HAP-1 (cell line): Measurements from ENCODE around the gene PLA2G4A.

Experiments used
- DNase-seq, 2 experiments: peaks; one replicate each; pipeline ENCODE4 v3.0.0-alpha.2; 2016 to 2020; ENCODE audit warnings: low spot score in 2 of 2
- H3K27me3 ChIP-seq: fragments of 250-450 bp; sonication (Bioruptor Pico); 2 replicates; pipeline ENCODE4 v1.5.1; 2020; ENCODE audit warnings: low read depth, mild to moderate bottlenecking, moderate library complexity
- H3K36me3 ChIP-seq: fragments of 250-450 bp; sonication (Bioruptor Pico); replicated peaks from 2 replicates; pipeline ENCODE4 v1.5.1; 2020; ENCODE audit warnings: mild to moderate bottlenecking
- H3K4me1 ChIP-seq: fragments of 250-450 bp; sonication (Bioruptor Pico); 2 replicates; pipeline ENCODE4 v1.5.1; 2020; ENCODE audit warnings: mild to moderate bottlenecking
- H3K4me3 ChIP-seq: fragments of 250-450 bp; sonication (Bioruptor Pico); 2 replicates; pipeline ENCODE4 v1.5.1; 2020; ENCODE audit warnings: mild to moderate bottlenecking, moderate library complexity
- H3K9me3 ChIP-seq: fragments of 250-450 bp; sonication (Bioruptor Pico); 2 replicates; pipeline ENCODE4 v1.5.1; 2020; ENCODE audit warnings: mild to moderate bottlenecking, moderate library complexity
- in situ Hi-C: fragments of 300-500 bp; cut with MboI; formaldehyde crosslinking; loops from 3 replicates; pipeline ENCODE4 v1.14.3; 2020; ENCODE audit warnings: low sequenced_read_pairs, inconsistent platforms, mixed read lengths

Gene PLA2G4A

GRCh38 chr1:186842547-186842946, 13.8 kb downstream of the PLA2G4A start:
- H3K4me1 ChIP-seq = peaks cover 25% of the 10 kb centered on the region
- H3K4me3 ChIP-seq = no peak overlapping the region
- H3K9me3 ChIP-seq = no peaks in the 10 kb centered on the region
- in situ Hi-C loops = no loop called here
- DNase-seq = peak; percentile 52
- H3K36me3 ChIP-seq = no peaks in the 10 kb centered on the region
- no peaks in the 10 kb centered on the region for H3K27me3 ChIP-seq

- Histone ChIP-seq H3K9me3 (no peaks in the 10 kb centered on the region), H3K27me3 (no peaks in the 10 kb centered on the region), H3K4me3 (no peak overlapping the region), H3K4me1 (peaks cover 26% of the 10 kb centered on the region), H3K36me3 (no peaks in the 10 kb centered on the region)
- no peak for DNase-seq
- in situ Hi-C loops = no loop called here
Measured at GRCh38 chr1:186843226-186843625, 14.5 kb downstream of the PLA2G4A start.

- H3K4me1 ChIP-seq = peaks cover 28% of the 10 kb centered on the region
- H3K27me3 ChIP-seq = no peaks in the 10 kb centered on the region
- no peak overlapping the region for H3K4me3 ChIP-seq
- DNase-seq = no peak
- H3K9me3 ChIP-seq = no peaks in the 10 kb centered on the region
- in situ Hi-C loops = no loop called here
- no peaks in the 10 kb centered on the region for H3K36me3 ChIP-seq
Measured at GRCh38 chr1:186843931-186844330, 15.2 kb downstream of the PLA2G4A start.

- no peaks in the 10 kb centered on the region for H3K36me3 ChIP-seq
- no peaks in the 10 kb centered on the region for H3K9me3 ChIP-seq
- no peaks in the 10 kb centered on the region for H3K27me3 ChIP-seq
- in situ Hi-C loops = no loop called here
- DNase-seq = no peak
- H3K4me3 ChIP-seq = no peak overlapping the region
- H3K4me1 ChIP-seq = peaks cover 34% of the 10 kb centered on the region
Measured at GRCh38 chr1:186845576-186846210, 16.9 kb downstream of the PLA2G4A start.

GRCh38 chr1:186848509-186849130, 19.9 kb downstream of the PLA2G4A start:
- no peak overlapping the region for H3K4me3 ChIP-seq

GRCh38 chr1:186849271-186849671, 20.5 kb downstream of the PLA2G4A start:
- peak; percentile 14 to 29 for DNase-seq
- Histone ChIP-seq H3K9me3 (no peaks in the 10 kb centered on the region), H3K27me3 (no peaks in the 10 kb centered on the region), H3K4me3 (no peak overlapping the region), H3K4me1 (peaks cover 17% of the 10 kb centered on the region), H3K36me3 (no peaks in the 10 kb centered on the region)
- in situ Hi-C loops = no loop called here

More at GRCh38 chr1:186848509-186849130, 19.9 kb downstream of the PLA2G4A start:
- H3K36me3 ChIP-seq = no peaks in the 10 kb centered on the region
- no peaks in the 10 kb centered on the region for H3K27me3 ChIP-seq
- no peaks in the 10 kb centered on the region for H3K9me3 ChIP-seq
- in situ Hi-C loops = no loop called here
- peaks cover 17% of the 10 kb centered on the region for H3K4me1 ChIP-seq
- no peak for DNase-seq

- no peaks in the 10 kb centered on the region for H3K9me3 ChIP-seq
- DNase-seq = no peak
- no peaks in the 10 kb centered on the region for H3K36me3 ChIP-seq
- in situ Hi-C loops = no loop called here
- peaks cover 17% of the 10 kb centered on the region for H3K4me1 ChIP-seq
- H3K27me3 ChIP-seq = no peaks in the 10 kb centered on the region
- no peak overlapping the region for H3K4me3 ChIP-seq
Measured at GRCh38 chr1:186849826-186850225, 21.1 kb downstream of the PLA2G4A start.

- in situ Hi-C loops = no loop called here
- H3K27me3 ChIP-seq = no peaks in the 10 kb centered on the region
- DNase-seq = no peak
- H3K4me3 ChIP-seq = no peak overlapping the region
- peaks cover 4% of the 10 kb centered on the region; the same call in 1 of the 2 replicates for H3K4me1 ChIP-seq
- peaks cover 8% of the 10 kb centered on the region; the same call in 1 of the 2 replicates for H3K36me3 ChIP-seq
- no peaks in the 10 kb centered on the region for H3K9me3 ChIP-seq
Measured at GRCh38 chr1:186854102-186854501, 25.4 kb downstream of the PLA2G4A start.

- H3K4me1 ChIP-seq = no peaks in the 10 kb centered on the region
- peaks cover 8% of the 10 kb centered on the region; the same call in 1 of the 2 replicates for H3K36me3 ChIP-seq
- no peak overlapping the region for H3K4me3 ChIP-seq
- H3K9me3 ChIP-seq = no peaks in the 10 kb centered on the region
- H3K27me3 ChIP-seq = no peaks in the 10 kb centered on the region
- in situ Hi-C loops = no loop called here
- no peak for DNase-seq
Measured at GRCh38 chr1:186858923-186859322, 30.2 kb downstream of the PLA2G4A start.

- in situ Hi-C loops = no loop called here
- H3K36me3 ChIP-seq = peaks cover 8% of the 10 kb centered on the region; the same call in 1 of the 2 replicates
- H3K27me3 ChIP-seq = no peaks in the 10 kb centered on the region
- no peak for DNase-seq
- H3K4me1 ChIP-seq = no peaks in the 10 kb centered on the region
- no peak overlapping the region for H3K4me3 ChIP-seq
- no peaks in the 10 kb centered on the region for H3K9me3 ChIP-seq
Measured at GRCh38 chr1:186859995-186860394, 31.2 kb downstream of the PLA2G4A start.

GRCh38 chr1:186864296-186864695, 35.5 kb downstream of the PLA2G4A start:
- Histone ChIP-seq H3K4me3 (no peak overlapping the region), H3K4me1 (no peaks in the 10 kb centered on the region), H3K9me3 (no peaks in the 10 kb centered on the region), H3K27me3 (no peaks in the 10 kb centered on the region), H3K36me3 (no peaks in the 10 kb centered on the region)
- no peak for DNase-seq
- in situ Hi-C loops = no loop called here

GRCh38 chr1:186865253-186865652, 36.5 kb downstream of the PLA2G4A start:
- Histone ChIP-seq H3K4me3 (no peak overlapping the region), H3K36me3 (no peaks in the 10 kb centered on the region), H3K27me3 (no peaks in the 10 kb centered on the region), H3K9me3 (no peaks in the 10 kb centered on the region), H3K4me1 (no peaks in the 10 kb centered on the region)
- DNase-seq = no peak
- in situ Hi-C loops = no loop called here

GRCh38 chr1:186865857-186866256, 37.1 kb downstream of the PLA2G4A start:
- Histone ChIP-seq H3K4me3 (no peak overlapping the region), H3K4me1 (no peaks in the 10 kb centered on the region), H3K27me3 (no peaks in the 10 kb centered on the region), H3K36me3 (no peaks in the 10 kb centered on the region), H3K9me3 (no peaks in the 10 kb centered on the region)
- in situ Hi-C loops = no loop called here
- DNase-seq = no peak

- no peaks in the 10 kb centered on the region for H3K27me3 ChIP-seq
- H3K4me1 ChIP-seq = peaks cover 33% of the 10 kb centered on the region
- H3K9me3 ChIP-seq = no peaks in the 10 kb centered on the region
- no peaks in the 10 kb centered on the region for H3K36me3 ChIP-seq
- in situ Hi-C loops = no loop called here
- DNase-seq = no peak
- no peak overlapping the region for H3K4me3 ChIP-seq
Measured at GRCh38 chr1:186869526-186870228, 40.9 kb downstream of the PLA2G4A start.
